HCT116 (cell line): ENCODE measurements around the gene NLGN3. TPM values are rescaled to one million over a fixed set of nuclear protein-coding genes. Genes with fewer than 3 reads are reported as not detected.

Experiments used
- ATAC-seq: fragments of 200-7000 bp; cut with Tn5 transposase; 2 replicates; pipeline ENCODE4 v1.9.1; 2020; ENCODE audit warnings: mild to moderate bottlenecking, moderate library complexity
- BruUV-seq: library from RNA; stranded (reverse); fragments of 400-500 nt; replicated peaks from 2 replicates; lab custom pipeline; 2021; lab: Mats Ljungman, UMichigan
- CTCF ChIA-PET: fragments of 300-600 bp; sonication (Branson Sonifier 250); formaldehyde crosslinking; loops from one replicate; lab custom pipeline; 2021; ENCODE audit warnings: antibody characterized with exemption; lab: Charles Lee
- POLR2A ChIA-PET: fragments of 300-600, 350-600 bp; sonication (Branson Sonifier 250); formaldehyde crosslinking; loops from one replicate; lab custom pipeline; 2021; ENCODE audit warnings: antibody characterized with exemption; lab: Charles Lee
- RAD21 ChIA-PET, 2 experiments: fragments of 300-600 bp; sonication (Branson Sonifier 250); formaldehyde crosslinking; loops; one replicate each; lab custom pipeline; 2023; ENCODE audit warnings: low total read pairs in 2 of 2; ENCODE audit not compliant: uncharacterized antibody in 2 of 2, unreplicated experiment in 2 of 2, low non-redundant PET in 1 of 2; lab: Charles Lee
- DNase-seq: peaks from one replicate; pipeline ENCODE4 v3.0.0-alpha.2; 2010; ENCODE audit warnings: low read depth, low spot score
- H2AFZ ChIP-seq: fragments of 200-600 bp; shearing (Covaris generic), sonication (generic); 2 replicates; pipeline ENCODE4 v1.6.1; 2017; ENCODE audit warnings: low read depth, mixed run types, mixed read lengths, antibody characterized with exemption, low read length; ENCODE audit not compliant: poor library complexity, severe bottlenecking
- H3K27ac ChIP-seq: 2 replicates; pipeline ENCODE4 v1.5.1; 2012; ENCODE audit warnings: low read depth, low read length
- H3K27me3 ChIP-seq: fragments of 200-600 bp; sonication (generic); 2 replicates; pipeline ENCODE4 v1.6.1; 2016; ENCODE audit warnings: mixed run types, low read length, mixed read lengths; ENCODE audit not compliant: insufficient read depth
- H3K36me3 ChIP-seq, 2 experiments: fragments of 200-500 bp in 1 of 2; fragments of 200-600 bp in 1 of 2; sonication (Bioruptor generic) in 1 of 2; sonication (generic) in 1 of 2; 2 replicates each; pipeline versions ENCODE4 v1.5.1 to v1.6.1; 2014 to 2016; ENCODE audit warnings: low read length in 2 of 2, inconsistent platforms in 1 of 2, mixed read lengths in 1 of 2, mixed run types in 1 of 2; ENCODE audit not compliant: insufficient read depth in 2 of 2, control insufficient read depth in 1 of 2
- H3K4me1 ChIP-seq, 2 experiments: fragments of 200-600 bp in 1 of 2; sonication (generic) in 1 of 2; 2 replicates each; pipeline versions ENCODE4 v1.5.1 to v1.6.1; 2012 to 2017; ENCODE audit warnings: low read length in 2 of 2, inconsistent platforms in 1 of 2, mild to moderate bottlenecking in 1 of 2, mixed read lengths in 1 of 2, mixed run types in 1 of 2, moderate library complexity in 1 of 2; ENCODE audit not compliant: insufficient read depth in 2 of 2, control insufficient read depth in 1 of 2
- H3K4me2 ChIP-seq: fragments of 200-600 bp; sonication (generic); 2 replicates; pipeline ENCODE4 v1.6.1; 2017; ENCODE audit warnings: mixed run types, low read length, mixed read lengths
- H3K4me3 ChIP-seq, 2 experiments: fragments of 200-600 bp in 1 of 2; sonication (generic) in 1 of 2; replicated peaks in 1 of 2; 2 replicates each; pipeline ENCODE4 v1.5.1; 2011 to 2016; ENCODE audit warnings: low read length in 2 of 2, control low read depth in 1 of 2, low read depth in 1 of 2, mild to moderate bottlenecking in 1 of 2, mixed read lengths in 1 of 2, mixed run types in 1 of 2
- H3K79me2 ChIP-seq: fragments of 200-600 bp; sonication (generic); 2 replicates; pipeline ENCODE4 v1.6.1; 2017; ENCODE audit warnings: mild to moderate bottlenecking, mixed run types, low read length, moderate library complexity, mixed read lengths; ENCODE audit not compliant: insufficient read depth
- H3K9ac ChIP-seq: fragments of 200-600 bp; sonication (generic); 2 replicates; pipeline ENCODE4 v1.6.1; 2016; ENCODE audit warnings: low read length, mixed read lengths
- H3K9me2 ChIP-seq: fragments of 200-600 bp; sonication (generic), shearing (Covaris generic); 2 replicates; pipeline ENCODE4 v1.6.1; 2017; ENCODE audit warnings: mixed run types, mild to moderate bottlenecking, moderate library complexity; ENCODE audit not compliant: insufficient read depth
- H3K9me3 ChIP-seq, 2 experiments: fragments of 200-500 bp in 1 of 2; fragments of 200-600 bp in 1 of 2; sonication (Bioruptor generic) in 1 of 2; sonication (generic) in 1 of 2; 2 replicates each; pipeline ENCODE4 v1.6.1; 2014 to 2017; ENCODE audit warnings: low read length in 2 of 2, mixed read lengths in 2 of 2, inconsistent platforms in 1 of 2, low read depth in 1 of 2, mild to moderate bottlenecking in 1 of 2, mixed run types in 1 of 2, moderate library complexity in 1 of 2; ENCODE audit not compliant: control insufficient read depth in 1 of 2, insufficient read depth in 1 of 2
- H4K20me1 ChIP-seq: fragments of 200-600 bp; sonication (generic), shearing (Covaris generic); 2 replicates; pipeline ENCODE4 v1.6.1; 2017; ENCODE audit warnings: mixed run types, mild to moderate bottlenecking, moderate library complexity; ENCODE audit not compliant: insufficient read depth
- CBX3 ChIP-seq: IDR thresholded peaks from 2 replicates; pipeline ENCODE4 v1.6.1; 2012; ENCODE audit warnings: low read depth
- CTCF ChIP-seq, 3 experiments: fragments of 200-600 bp in 1 of 3; sonication (generic) in 1 of 3; IDR thresholded peaks in 2 of 3; conservative IDR thresholded peaks in 1 of 3; 2 replicates each; pipeline ENCODE4 v1.5.1; 2012 to 2017; ENCODE audit warnings: low read depth in 2 of 3, low read length in 2 of 3, antibody characterized with exemption in 1 of 3, borderline replicate concordance in 1 of 3, control low read depth in 1 of 3, mild to moderate bottlenecking in 1 of 3, mixed read lengths in 1 of 3, mixed run types in 1 of 3, moderate library complexity in 1 of 3; ENCODE audit not compliant: insufficient read depth in 1 of 3
- FOSL1 ChIP-seq: IDR thresholded peaks from 2 replicates; pipeline ENCODE4 v1.6.1; 2012; ENCODE audit warnings: low read depth
- MAX ChIP-seq: IDR thresholded peaks from 2 replicates; pipeline ENCODE4 v1.6.1; 2012
- POLR2A ChIP-seq: IDR thresholded peaks from 2 replicates; pipeline ENCODE4 v1.7.0; 2011; ENCODE audit warnings: borderline replicate concordance; ENCODE audit not compliant: insufficient read depth, insufficient read length; ENCODE audit errors: extremely low read depth
- RAD21 ChIP-seq: IDR thresholded peaks from 2 replicates; pipeline ENCODE4 v1.6.1; 2012; ENCODE audit warnings: low read depth, mild to moderate bottlenecking
- TCF7L2 ChIP-seq: IDR thresholded peaks from 2 replicates; pipeline ENCODE4 v1.7.0; 2011; ENCODE audit warnings: borderline replicate concordance, inconsistent platforms; ENCODE audit not compliant: insufficient read depth, insufficient read length; ENCODE audit errors: extremely low read depth
- YY1 ChIP-seq: IDR thresholded peaks from 2 replicates; pipeline ENCODE4 v1.6.1; 2011; ENCODE audit warnings: low read length, low read depth, moderate library complexity, mild to moderate bottlenecking; ENCODE audit not compliant: insufficient replicate concordance; ENCODE audit errors: extremely low read depth
- intact Hi-C: fragments of 100-400 bp; cut with micrococcal nuclease; formaldehyde crosslinking; loops from 2 replicates; pipeline ENCODE4 v1.10.0; 2022
- total RNA-seq: library from RNA; stranded (reverse); gene quantifications from one replicate; pipeline ENCODE4 v1.2.1, GENCODE V29; 2021; ENCODE audit not compliant: unreplicated experiment

NLGN3 gene
- total RNA-seq, 1 experiment from 2014 or later, result 1.4 TPM

- Histone ChIP-seq H4K20me1 (no peaks in the 10 kb centered on the region), H3K27me3 (no peaks in the 10 kb centered on the region), H2AFZ (no peak overlapping the region), H3K4me2 (no peak overlapping the region), H3K9ac (no peak overlapping the region), H3K4me1 (no peaks in the 10 kb centered on the region), H3K27ac (no peak overlapping the region), H3K9me3 (no peaks in the 10 kb centered on the region), H3K79me2 (no peaks in the 10 kb centered on the region), H3K4me3 (no peak overlapping the region), H3K9me2 (no peaks in the 10 kb centered on the region), H3K36me3 (peaks cover 0 to 6% of the 10 kb centered on the region in 2 experiments; a peak in 3 of 4 replicates)
- RAD21 ChIA-PET, result no interaction called here
- TF ChIP-seq FOSL1 (no peak), YY1 (no peak), MAX (no peak), CTCF (IDR thresholded peaks at IDR 0.05 in 2 of 3, conservative IDR thresholded peaks at IDR 0.05 in 1 of 3; ENCODE audit: borderline replicate concordance in 1 of 3, insufficient read depth in 1 of 3, low read depth in 2 of 3, low read length in 2 of 3) (peak; percentile 34 to 75 (median 73); a peak in 5 of 6 replicates), RAD21 (peak; percentile 53), POLR2A (no peak), CBX3 (no peak), TCF7L2 (no peak)
- ATAC-seq (peak; percentile 91), DNase-seq (no peak)
- intact Hi-C loops, result no loop called here
- BruUV-seq, result no TSS peak
- POLR2A ChIA-PET, result no interaction called here
- CTCF ChIA-PET, result interaction anchor here (1.0 kb wide), 1 partner anchor 10 kb away, joined by 3 read pairs; the partner anchor contains the start of gene MED12
These were observed 15.5 kb upstream of the NLGN3 start for GRCh38 chrX:71128915-71129765.
